Stimulated activated CD4-positive, alpha-beta T cell treated with anti-CD3 and anti-CD28 coated beads, Interleukin-2, amount 100 ng/mL, for 4 hours (primary cell): ENCODE results near the gene MYCBP2.
A peak's percentile ranks its signal among the peaks of the same experiment; 100 is the strongest.
"Not testable (repeated sequence)": the region's sequence is repeated elsewhere in the genome, so short reads cannot be mapped to it uniquely, and the experiment has no call there.

Source experiments
- DNase-seq: peaks from one replicate; pipeline ENCODE4 v3.0.0-alpha.2; 2020; ENCODE audit warnings: low read depth

The MYCBP2 gene

DNA sequence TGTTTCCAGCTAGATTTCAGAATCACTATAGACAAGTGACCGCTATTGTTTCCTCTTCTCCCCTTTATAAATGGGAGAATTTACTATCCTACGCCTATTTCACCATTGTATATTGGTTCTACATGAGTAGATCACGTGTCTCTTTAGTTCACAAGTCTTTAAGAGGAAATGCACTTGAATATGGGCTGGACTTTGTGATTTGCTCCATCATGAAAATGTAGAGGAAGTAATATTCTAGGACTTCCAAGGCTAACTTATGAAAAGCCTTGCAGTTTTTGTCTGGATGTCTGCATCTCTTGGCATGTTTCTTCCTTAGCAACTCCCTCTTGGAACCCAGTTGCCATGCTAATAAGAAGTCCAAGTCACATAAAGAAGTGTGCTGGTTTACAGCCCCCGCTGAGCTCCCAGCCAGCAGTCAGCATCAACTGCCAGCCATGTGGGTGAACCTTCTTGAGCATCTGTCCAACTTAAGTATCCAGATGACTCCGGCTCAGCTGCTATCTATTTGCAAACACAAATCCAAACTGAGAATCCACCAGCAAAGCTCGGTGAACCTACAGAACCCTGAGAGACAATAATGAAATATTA, 295.1 kb downstream of the MYCBP2 start:
- DNase-seq, result no peak

GRCh38 chr13:77029436-77029835, 297.5 kb downstream of the MYCBP2 start:
- no peak for DNase-seq

- no peak for DNase-seq
These were observed 298.7 kb downstream of the MYCBP2 start for GRCh38 chr13:77028202-77028601.

- peak; percentile 72 for DNase-seq
These were observed 299.9 kb downstream of the MYCBP2 start, which contains the start of gene FBXL3 for GRCh38 chr13:77026861-77027621. TSS of gene FBXL3 (minus strand) at chr13:77027159. CDS start at chr13:77021860, 5,299 bp downstream.

DNA sequence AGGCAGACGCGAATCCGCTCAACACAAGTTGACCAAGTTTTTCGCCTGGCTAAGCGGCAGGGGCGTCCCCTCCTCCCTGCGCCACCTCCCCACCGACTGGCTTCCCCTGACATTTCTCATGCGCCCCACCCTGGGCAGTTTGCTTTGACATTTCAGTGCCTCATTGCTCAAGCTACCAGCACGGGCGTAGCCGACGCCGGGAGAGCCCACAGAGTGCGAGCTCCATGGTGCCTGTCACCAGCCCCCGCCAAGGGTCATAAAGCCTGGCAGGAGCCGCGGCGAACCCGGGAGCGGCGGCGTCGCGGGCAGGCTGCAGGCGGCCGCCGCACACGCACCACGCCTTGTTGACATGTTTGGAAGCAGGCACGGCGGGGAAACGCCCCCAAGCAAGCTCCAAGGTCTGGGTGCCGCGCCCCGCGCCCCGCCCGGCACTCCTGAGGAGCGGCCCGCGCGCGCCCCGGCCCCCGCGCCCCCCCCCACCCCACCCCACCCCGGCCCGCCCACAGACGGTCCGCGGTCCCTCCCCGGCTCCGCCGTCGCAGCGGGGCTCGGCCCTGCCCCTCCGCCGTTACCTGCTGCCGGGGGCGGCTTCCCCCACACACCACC, 300.5 kb downstream of the MYCBP2 start:
- peak; percentile 60 for DNase-seq

GRCh38 chr13:77022341-77022740, 304.6 kb downstream of the MYCBP2 start:
- DNase-seq, result no peak

- no peak for DNase-seq
These were observed 307.1 kb downstream of the MYCBP2 start for GRCh38 chr13:77019756-77020155.

DNA sequence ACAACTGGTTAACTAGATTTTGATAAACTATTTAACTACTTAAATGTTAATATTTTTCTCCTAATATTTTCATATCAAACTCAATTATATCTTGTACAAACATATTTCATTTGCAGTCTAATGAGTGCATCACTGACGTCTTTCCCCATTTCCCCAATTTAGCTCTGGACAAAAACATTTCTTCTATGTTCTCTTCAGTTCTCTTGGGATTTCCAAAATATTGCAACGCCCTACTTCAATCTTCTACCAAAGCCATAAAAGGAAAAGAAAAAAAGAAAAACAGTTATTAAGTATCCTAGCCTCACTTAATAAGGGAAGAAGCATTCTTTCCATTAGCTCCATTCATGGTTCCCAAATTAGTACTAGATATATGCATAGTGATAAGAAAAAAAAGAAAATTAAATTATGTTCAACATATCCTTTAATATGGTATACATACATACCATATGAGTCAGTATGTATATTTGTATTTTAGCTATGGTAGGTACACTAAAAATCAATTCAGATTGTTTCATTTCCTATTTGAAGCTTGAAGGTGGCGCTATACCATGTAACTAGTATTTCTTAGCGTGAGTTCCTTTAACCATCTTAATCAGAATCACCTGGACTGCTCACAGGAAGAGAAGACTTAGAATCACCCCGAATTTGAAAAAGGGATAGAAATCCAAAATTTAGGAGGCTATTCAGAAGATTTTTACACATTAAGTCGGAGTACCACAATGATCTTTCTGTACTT, 309.8 kb downstream of the MYCBP2 start:
- no peak for DNase-seq

DNA sequence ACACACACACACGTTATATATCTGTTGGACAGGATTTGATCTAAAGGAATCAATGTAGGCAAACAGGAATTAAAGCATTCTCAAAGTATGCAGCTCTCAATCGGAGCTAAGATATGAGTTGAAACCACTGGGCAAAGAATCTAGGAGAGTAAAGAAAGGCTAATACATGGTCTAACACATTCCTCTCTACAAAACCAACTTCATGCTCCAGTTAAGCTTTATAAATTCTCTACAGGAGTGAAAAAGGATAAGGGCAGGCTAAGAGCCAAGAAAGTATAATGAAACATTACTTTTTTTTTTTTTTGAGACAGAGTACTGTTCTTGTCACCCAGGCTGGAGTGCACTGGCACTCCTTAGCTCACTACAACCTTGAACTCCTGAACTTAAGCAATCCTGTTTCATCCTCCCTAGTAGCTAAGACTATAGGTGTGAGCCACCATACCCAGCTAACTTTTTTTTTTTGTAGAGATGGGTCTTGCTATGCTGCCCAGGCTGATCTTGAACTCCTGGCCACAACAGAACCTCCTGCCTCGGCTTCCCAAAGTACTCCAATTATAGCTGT, 310.6 kb downstream of the MYCBP2 start:
- DNase-seq, result no peak

DNA sequence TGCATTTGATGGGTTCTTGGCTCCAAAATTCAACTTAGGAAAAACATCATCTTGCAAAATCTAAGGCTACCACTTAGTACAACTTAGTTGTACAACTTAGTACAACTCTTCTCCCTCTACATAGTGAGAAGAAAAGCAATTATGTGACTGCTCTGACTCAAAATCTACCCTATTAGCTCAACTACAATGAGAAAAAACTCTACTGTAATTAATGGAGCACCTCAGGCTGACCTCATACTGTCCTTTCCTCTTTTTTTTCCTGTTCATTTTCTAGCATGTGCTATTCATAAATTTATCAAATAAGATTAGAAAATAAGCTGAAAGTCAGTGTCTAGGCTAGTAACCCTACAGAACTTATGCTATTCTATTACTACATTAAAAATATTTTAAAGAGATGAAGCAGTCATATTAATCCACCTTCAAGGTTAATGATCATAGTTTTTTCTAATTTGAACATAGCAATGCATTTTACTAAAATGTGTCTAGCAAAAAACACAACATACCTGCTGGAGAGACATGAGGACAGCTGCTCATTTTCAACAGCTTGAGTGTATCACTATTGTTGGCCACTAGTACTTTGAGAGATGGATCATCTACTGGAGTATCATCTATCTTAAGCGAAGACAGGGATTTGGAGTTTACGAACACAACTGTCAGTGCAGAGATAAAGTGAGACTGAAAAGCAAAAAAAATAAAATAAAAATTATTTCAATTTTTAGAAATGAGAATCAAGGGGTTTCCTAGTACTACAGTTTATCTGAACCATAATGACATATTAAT, 311.8 kb downstream of the MYCBP2 start:
- no peak for DNase-seq

GRCh38 chr13:77013853-77014542, 312.9 kb downstream of the MYCBP2 start:
- DNase-seq, result no peak

GRCh38 chr13:77009719-77010118, 317.2 kb downstream of the MYCBP2 start:
- not testable (repeated sequence) for DNase-seq

DNA sequence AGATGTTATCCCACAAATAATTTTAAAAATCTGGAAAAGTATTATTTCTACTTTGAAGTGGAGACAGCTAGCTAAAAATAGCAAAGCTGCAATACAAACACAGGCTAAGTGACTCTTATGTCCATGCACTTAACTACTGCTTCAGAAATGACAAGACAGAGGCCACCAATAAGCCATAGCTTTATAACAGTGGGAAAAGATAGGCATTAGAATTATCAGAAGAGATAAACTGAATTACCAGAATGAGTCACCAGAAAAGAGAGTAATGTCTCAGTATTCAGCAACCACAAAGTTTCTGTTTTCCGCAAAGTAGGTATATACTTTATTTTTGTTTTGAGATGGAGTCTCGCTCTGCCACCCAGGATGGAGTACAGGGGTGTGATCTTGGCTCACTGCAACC, 317.9 kb downstream of the MYCBP2 start:
- DNase-seq, result no peak

DNA sequence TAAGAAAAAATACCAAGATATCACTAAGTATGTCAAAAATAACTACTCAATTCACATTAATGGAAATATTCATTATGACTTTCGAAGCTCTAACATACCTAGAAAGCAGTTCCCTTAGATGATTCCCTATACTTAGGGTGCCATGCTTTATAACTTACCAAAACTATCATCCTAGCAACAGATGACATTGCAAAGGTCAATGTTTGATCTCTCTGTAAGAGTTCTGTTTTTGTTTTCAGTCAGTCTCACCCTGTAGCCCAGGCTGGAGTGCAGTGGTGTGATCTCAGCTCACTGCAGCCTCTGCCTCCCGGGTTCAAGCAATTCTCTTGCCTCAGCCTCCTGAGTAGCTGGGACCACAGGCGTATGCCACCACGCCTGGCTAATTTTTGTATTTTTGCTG, 318.6 kb downstream of the MYCBP2 start:
- DNase-seq, result not testable (repeated sequence)

DNA sequence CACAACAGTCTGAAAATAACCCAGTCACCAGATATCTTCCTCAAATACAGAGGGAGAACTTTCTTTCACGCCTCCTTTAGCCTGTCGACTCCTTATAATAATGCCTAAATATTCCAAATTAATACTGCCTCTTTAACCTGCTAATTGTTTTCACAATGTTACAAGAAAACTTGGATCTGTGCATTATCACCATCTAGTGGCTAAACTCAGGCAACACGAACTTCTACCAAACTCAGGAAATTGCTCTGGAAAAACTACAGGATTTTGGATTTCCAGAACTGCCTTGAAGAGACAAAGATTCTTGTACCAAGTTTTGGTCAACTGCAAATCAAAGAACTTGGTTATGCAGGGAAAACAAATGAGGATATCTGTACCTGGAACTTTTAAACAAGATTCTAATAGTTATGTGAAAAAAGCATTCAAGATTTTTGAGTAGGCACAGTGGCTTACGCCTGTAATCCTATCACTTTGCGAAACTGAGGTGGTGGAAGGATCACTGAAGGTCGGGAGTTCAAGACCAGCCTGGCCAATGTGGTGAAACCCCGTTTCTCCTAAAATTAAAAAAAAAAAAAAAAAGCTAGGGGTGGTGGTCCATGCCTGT, 324.2 kb downstream of the MYCBP2 start:
- DNase-seq, result no peak

GRCh38 chr13:77001963-77002587, 324.8 kb downstream of the MYCBP2 start:
- DNase-seq, result no peak

DNA sequence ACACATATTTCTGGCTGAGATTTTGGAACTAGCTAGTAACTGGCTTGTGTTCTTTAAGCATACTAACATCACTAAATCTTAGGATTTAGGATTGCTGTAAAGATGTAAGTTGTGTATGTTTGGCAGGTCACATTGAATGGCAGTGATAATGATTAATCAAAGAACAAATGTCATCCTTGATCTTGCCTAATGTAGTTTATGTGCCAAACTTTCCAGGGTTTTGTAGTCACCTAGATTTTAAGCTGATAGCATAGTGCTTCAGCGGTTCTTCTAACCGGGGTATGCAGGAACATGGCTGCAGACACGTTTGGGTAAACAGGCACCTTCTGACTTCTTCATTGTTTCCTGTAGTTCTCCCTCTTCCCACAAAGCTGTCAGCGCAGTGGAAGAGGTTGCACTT, 325.4 kb downstream of the MYCBP2 start:
- DNase-seq, result no peak

- no peak for DNase-seq
These were observed 326.4 kb downstream of the MYCBP2 start for GRCh38 chr13:77000475-77000874.
